ENCODE measurements around the gene DST. TPM values are rescaled to one million over a fixed set of nuclear protein-coding genes. Genes with fewer than 3 reads are reported as not detected.
A peak's percentile ranks its signal among the peaks of the same experiment; 100 is the strongest.
"Not testable (repeated sequence)": the region's sequence is repeated elsewhere in the genome, so short reads cannot be mapped to it uniquely, and the experiment has no call there.

DST gene
- total and polyA plus RNA-seq, 7 donors: 62.5 to 791 (median 495) TPM

- Histone ChIP-seq H3K36me3 (peaks cover 0 to 75% (median 9%) of the 10 kb centered on the region in 4 donors), H3K4me1 (peaks cover 0 to 87% (median 63%) of the 10 kb centered on the region in 4 donors), H3K27me3 (no peaks in the 10 kb centered on the region), H3K27ac (peak overlapping the region; percentile 43 to 85 (median 64)), H3K9me3 (no peaks in the 10 kb centered on the region), H3K4me3 (peak overlapping the region in 1 of 4 donors; percentile 3)
- 68 to 79% methylated on average over 3 of the region's 3 CpGs for WGBS, 2 donors
- TF ChIP-seq EP300 (IDR thresholded peaks at IDR 0.05): peak in 1 of 4 donors; percentile 62
- no peak for TF ChIP-seq POLR2A (IDR thresholded peaks at IDR 0.05)
- no peak for TF ChIP-seq CTCF (IDR thresholded peaks at IDR 0.05)
- peak in 1 of 4 donors; percentile 6 for TF ChIP-seq POLR2AphosphoS5 (IDR thresholded peaks at IDR 0.05)
- intact Hi-C loops (cut with DNase I): no loop called here
- no peak for DNase-seq
Observed at GRCh38 chr6:56497691-56498090, 145.0 kb downstream of the DST start.

GRCh38 chr6:56497240-56497639, 145.4 kb downstream of the DST start:
- peak; percentile 77 for DNase-seq
- peak overlapping the region in 1 of 4 donors; percentile 3 for H3K4me3 ChIP-seq
- no peaks in the 10 kb centered on the region for H3K27me3 ChIP-seq
- intact Hi-C loops (cut with DNase I): no loop called here
- peaks cover 0 to 75% (median 11%) of the 10 kb centered on the region in 4 donors for H3K36me3 ChIP-seq
- TF ChIP-seq CTCF (IDR thresholded peaks at IDR 0.05) (no peak), POLR2AphosphoS5 (IDR thresholded peaks at IDR 0.05) (peak in 3 of 4 donors; percentile 40 to 71 (median 66))
- WGBS, 2 donors: 85 to 93% methylated on average over 7 of the region's 7 CpGs
- H3K9me3 ChIP-seq: no peaks in the 10 kb centered on the region
- H3K27ac ChIP-seq: peak overlapping the region; percentile 43 to 85 (median 64)
- H3K4me1 ChIP-seq: peaks cover 0 to 88% (median 67%) of the 10 kb centered on the region in 4 donors

GRCh38 chr6:56496650-56497049, 146.0 kb downstream of the DST start:
- intact Hi-C loops (cut with DNase I); H3K4me3 ChIP-seq; H3K9me3 ChIP-seq; DNase-seq; H3K27me3 ChIP-seq: not testable (repeated sequence)
- H3K27ac ChIP-seq: peak overlapping the region in 3 of 4 donors; percentile 58 to 85 (median 69)
- peaks cover 0 to 77% (median 14%) of the 10 kb centered on the region in 4 donors for H3K36me3 ChIP-seq
- 100% methylated on average over 1 of the region's 1 CpG; no CpG with 5 or more reads in 1 of the 2 donors for WGBS, 2 donors
- H3K4me1 ChIP-seq: peaks cover 0 to 94% (median 71%) of the 10 kb centered on the region in 4 donors

DNA sequence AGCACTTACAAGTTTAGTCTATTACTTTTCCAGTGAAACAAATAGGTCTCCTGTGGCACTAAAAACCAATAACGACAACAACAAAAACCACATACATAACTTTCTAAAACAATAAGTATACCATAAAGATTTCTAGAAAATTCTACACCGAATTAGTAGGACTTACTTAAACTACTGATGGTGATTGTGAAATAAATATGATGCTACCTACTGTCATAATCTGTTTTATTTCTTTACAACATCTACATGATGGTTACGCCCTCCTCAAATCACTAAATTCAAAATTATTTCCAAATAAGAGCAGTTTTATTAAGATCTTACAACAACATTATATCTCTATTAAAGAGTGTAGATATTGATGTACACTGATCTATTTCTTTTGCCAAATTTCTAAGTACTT, 147.0 kb downstream of the DST start:
- no peaks in the 10 kb centered on the region for H3K9me3 ChIP-seq
- peaks cover 0 to 95% (median 72%) of the 10 kb centered on the region in 4 donors for H3K4me1 ChIP-seq
- H3K36me3 ChIP-seq: peaks cover 0 to 77% (median 18%) of the 10 kb centered on the region in 4 donors
- H3K4me3 ChIP-seq: no peak overlapping the region
- no peak for DNase-seq
- TF ChIP-seq POLR2A (IDR thresholded peaks at IDR 0.05) (no peak), CTCF (IDR thresholded peaks at IDR 0.05) (no peak), POLR2AphosphoS5 (IDR thresholded peaks at IDR 0.05) (no peak), EP300 (IDR thresholded peaks at IDR 0.05) (no peak)
- H3K27ac ChIP-seq: peak overlapping the region in 3 of 4 donors; percentile 43 to 85 (median 69)
- intact Hi-C loops (cut with DNase I): no loop called here
- 88 to 90% methylated on average over 3 of the region's 3 CpGs for WGBS, 2 donors
- H3K27me3 ChIP-seq: no peaks in the 10 kb centered on the region

DNA sequence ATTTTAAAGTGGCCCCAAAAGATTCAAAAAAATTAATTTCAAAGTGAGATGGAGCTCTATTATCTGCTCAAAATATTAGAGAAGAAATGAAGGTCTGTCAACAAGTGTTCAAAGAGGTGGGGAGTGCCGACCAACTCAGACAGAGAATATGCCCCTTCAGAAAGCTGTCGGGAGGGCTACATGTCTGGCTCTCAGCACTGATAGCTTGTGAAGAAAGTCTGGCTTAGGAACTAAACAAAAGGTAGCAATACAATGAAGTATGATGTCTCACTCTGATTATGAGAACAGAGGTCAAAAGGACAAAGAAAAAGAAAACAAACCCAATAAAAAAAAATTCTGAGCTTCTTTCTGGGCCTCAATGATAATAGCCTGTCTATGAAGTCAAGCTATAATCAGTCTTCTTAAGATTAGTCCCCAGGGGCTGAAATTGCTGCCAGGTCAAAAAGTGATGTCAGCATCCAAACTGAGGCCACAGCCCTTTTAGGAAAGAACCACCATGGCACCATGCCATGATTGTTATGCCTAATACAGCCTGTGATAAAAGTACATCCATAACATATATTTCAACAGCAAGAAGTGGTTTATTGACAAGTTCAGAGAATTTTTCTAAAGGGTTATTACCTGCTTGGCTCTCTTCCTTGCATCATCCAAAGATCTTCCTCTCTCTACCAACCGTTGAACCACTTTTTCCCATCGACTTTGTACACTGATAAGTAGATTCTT, 150.9 kb downstream of the DST start:
- intact Hi-C loops (cut with DNase I): no loop called here
- Histone ChIP-seq H3K9me3 (no peaks in the 10 kb centered on the region), H3K4me3 (no peak overlapping the region), H3K27me3 (no peaks in the 10 kb centered on the region), H3K27ac (peak overlapping the region; percentile 65 to 85 (median 72)), H3K4me1 (peaks cover 0 to 76% (median 63%) of the 10 kb centered on the region in 4 donors), H3K36me3 (peaks cover 4 to 70% (median 35%) of the 10 kb centered on the region in 4 donors)
- no peak for DNase-seq
- peak in 2 of 4 donors; percentile 4 to 7 for TF ChIP-seq POLR2AphosphoS5 (IDR thresholded peaks at IDR 0.05)
- no peak for TF ChIP-seq EP300 (IDR thresholded peaks at IDR 0.05)
- WGBS, 2 donors: 91 to 92% methylated on average over 4 of the region's 4 CpGs
